Peyer's patch (tissue), 4 donors: ENCODE results near the gene SETD4.

Experiments used
- POLR2A ChIP-seq, 2 donors: fragments of 450-650 bp; IDR thresholded peaks; one replicate each; pipeline ENCODE4 v1.5.1; 2017; ENCODE audit warnings: antibody characterized with exemption in 2 of 2, mild to moderate bottlenecking in 2 of 2, moderate library complexity in 2 of 2
- TF ChIP-seq, protein P1 (sequence below), 6 experiments: fragments of 450-650 bp in 4 of 6; fragments of 200-600 bp in 2 of 6; sonication (generic) in 1 of 6; IDR thresholded peaks; one replicate each; pipeline ENCODE4 v1.5.1; 2017 to 2019; ENCODE audit warnings: antibody characterized with exemption in 6 of 6, mild to moderate bottlenecking in 3 of 6, moderate library complexity in 1 of 6

DNA sequence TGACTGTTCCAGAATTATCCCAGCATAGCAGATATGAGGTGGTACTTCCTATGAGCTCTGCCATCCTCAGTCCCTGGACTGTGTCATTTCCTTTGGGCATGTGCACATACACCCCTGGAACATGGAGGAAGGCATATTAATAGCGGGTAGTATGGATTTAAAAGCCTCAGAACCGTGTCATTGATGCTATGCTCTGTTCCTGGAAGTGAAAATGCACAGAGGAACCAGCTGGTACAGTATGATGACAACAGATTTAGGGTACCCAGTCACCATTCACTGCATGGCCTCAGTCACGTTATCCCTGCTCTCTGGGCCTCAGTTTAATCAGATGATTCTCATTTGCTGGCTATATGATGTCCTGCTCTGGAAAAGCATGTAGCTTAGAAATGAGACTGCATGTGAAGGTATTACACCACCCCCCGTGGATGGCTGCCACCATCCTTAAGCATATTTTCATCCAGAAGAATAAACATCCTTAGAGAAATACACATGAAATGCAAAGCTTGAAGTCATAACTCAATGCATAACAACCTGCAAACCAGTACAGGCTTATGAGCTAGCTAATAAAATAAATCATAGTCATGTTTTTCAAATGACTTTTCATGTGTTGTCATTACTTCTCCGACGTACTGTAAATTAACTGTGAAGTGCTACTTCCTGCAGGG is 37.8 kb downstream of the SETD4 start:
- TF ChIP-seq POLR2A (IDR thresholded peaks at IDR 0.05) = no peak
- TF ChIP-seq, protein P1, sequence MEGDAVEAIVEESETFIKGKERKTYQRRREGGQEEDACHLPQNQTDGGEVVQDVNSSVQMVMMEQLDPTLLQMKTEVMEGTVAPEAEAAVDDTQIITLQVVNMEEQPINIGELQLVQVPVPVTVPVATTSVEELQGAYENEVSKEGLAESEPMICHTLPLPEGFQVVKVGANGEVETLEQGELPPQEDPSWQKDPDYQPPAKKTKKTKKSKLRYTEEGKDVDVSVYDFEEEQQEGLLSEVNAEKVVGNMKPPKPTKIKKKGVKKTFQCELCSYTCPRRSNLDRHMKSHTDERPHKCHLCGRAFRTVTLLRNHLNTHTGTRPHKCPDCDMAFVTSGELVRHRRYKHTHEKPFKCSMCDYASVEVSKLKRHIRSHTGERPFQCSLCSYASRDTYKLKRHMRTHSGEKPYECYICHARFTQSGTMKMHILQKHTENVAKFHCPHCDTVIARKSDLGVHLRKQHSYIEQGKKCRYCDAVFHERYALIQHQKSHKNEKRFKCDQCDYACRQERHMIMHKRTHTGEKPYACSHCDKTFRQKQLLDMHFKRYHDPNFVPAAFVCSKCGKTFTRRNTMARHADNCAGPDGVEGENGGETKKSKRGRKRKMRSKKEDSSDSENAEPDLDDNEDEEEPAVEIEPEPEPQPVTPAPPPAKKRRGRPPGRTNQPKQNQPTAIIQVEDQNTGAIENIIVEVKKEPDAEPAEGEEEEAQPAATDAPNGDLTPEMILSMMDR (IDR thresholded peaks at IDR 0.05) = no peak
